Heart left ventricle (tissue), 16 donors: ENCODE results near the gene THAP2. TPM values are rescaled to one million over a fixed set of nuclear protein-coding genes. Genes with fewer than 3 reads are reported as not detected.

Experiments
- ATAC-seq, 4 donors: fragments of 200-7000 bp; cut with Tn5 transposase; one replicate each; pipeline ENCODE4 v1.9.1; 2020 to 2022; ENCODE audit warnings: moderate library complexity in 4 of 4, mild to moderate bottlenecking in 3 of 4, moderate number of reproducible peaks in 1 of 4
- DNase-seq, 5 donors: peaks; one replicate each; pipeline ENCODE4 v3.0.0-alpha.2; 2020
- H3K27ac ChIP-seq, 12 donors: fragments of 200-600 bp; sonication (generic) in 4 of 12; one replicate each; pipeline versions ENCODE4 v1.5.0 to v1.8.0; 2016 to 2022; ENCODE audit warnings: mild to moderate bottlenecking in 2 of 12
- H3K27me3 ChIP-seq, 9 donors: fragments of 200-600 bp; sonication (generic) in 2 of 9; one replicate each; pipeline versions ENCODE4 v1.5.1 to v1.8.0; 2016 to 2022; ENCODE audit warnings: mild to moderate bottlenecking in 3 of 9
- H3K36me3 ChIP-seq, 9 donors: fragments of 200-600 bp; sonication (generic) in 2 of 9; one replicate each; pipeline versions ENCODE4 v1.5.0 to v1.8.0; 2018 to 2022; ENCODE audit warnings: mild to moderate bottlenecking in 2 of 9
- H3K4me1 ChIP-seq, 12 donors: fragments of 200-600 bp; sonication (generic) in 4 of 12; one replicate each; pipeline versions ENCODE4 v1.5.0 to v1.8.0; 2016 to 2022; ENCODE audit warnings: mild to moderate bottlenecking in 3 of 12
- H3K4me3 ChIP-seq, 12 donors: fragments of 200-600 bp; sonication (generic) in 4 of 12; one replicate each; pipeline versions ENCODE4 v1.5.0 to v1.8.0; 2017 to 2022; ENCODE audit warnings: mild to moderate bottlenecking in 9 of 12, moderate library complexity in 4 of 12
- H3K9me3 ChIP-seq, 12 donors: fragments of 200-600 bp; sonication (generic) in 4 of 12; one replicate each; pipeline versions ENCODE4 v1.5.0 to v1.8.0; 2016 to 2022; ENCODE audit warnings: mild to moderate bottlenecking in 1 of 12
- POLR2A ChIP-seq, 2 donors: fragments of 450-650 bp; IDR thresholded peaks; one replicate each; pipeline ENCODE4 v1.6.1; 2017; ENCODE audit warnings: antibody characterized with exemption in 2 of 2, mild to moderate bottlenecking in 2 of 2, moderate library complexity in 2 of 2
- WGBS, 4 donors: extraction: QIAGEN DNeasy Blood & Tissue Kit in 2 of 4; methylation state at CpG; one replicate each; pipeline versions ENCODE4 v1.1.5 to v1.1.7; 2013 to 2018; 5-methylcytosine and 5-hydroxymethylcytosine counted together
- intact Hi-C, 10 donors: fragments of 100-400 bp; cut with DNase I; formaldehyde crosslinking; loops; one replicate each; pipeline versions ENCODE4 v1.11.1 to v1.14.2; 2022
- polyA plus RNA-seq, 2 donors: library from polyadenylated mRNA; stranded (reverse); fragments of 200-250 nt; gene quantifications; one replicate each; pipeline ENCODE4 v1.2.3, GENCODE V29; 2013
- total RNA-seq, 9 donors: library from RNA; depleted of rRNA in 2 of 9; stranded (reverse); fragments of >200 nt in 2 of 9; fragmentation: NEBNext Ultra II Directional in 3 of 9; extraction: Animal tissue kit (Norgen Biotek cat#: 25700) in 3 of 9; gene quantifications; one replicate each; pipeline versions ENCODE4 v1.1.0 to v1.2.4, GENCODE V29; 2016 to 2023
- TF ChIP-seq, protein P1 (sequence below), 12 donors: fragments of 200-600 bp; sonication (generic) in 4 of 12; IDR thresholded peaks; one replicate each; pipeline versions ENCODE4 v1.5.0 to v1.8.0; 2018 to 2022; ENCODE audit warnings: antibody characterized with exemption in 12 of 12, mild to moderate bottlenecking in 5 of 12
- donor health status: ischemic (EF 13 %, LVEDD 7.1; RV severe dilation, severe dysfunction).
- donor health status: healthy with polysubstance abuse.
- donor health status: DM: no; HTN: yes; CAD: no.
- donor health status: DM: no; HTN: no; CAD: no.
- donor health status: ischemic (EF 25% LVEDD 6.9; RV normal size, moderate dysfunction).
- donor health status: ischemic (EF 25% LVEDD 5.7; RV mildly dilated, moderate dysfunction).
- donor health status: healthy.
- donor health status: DM: yes; HTN: yes; CAD: no.
- donor health status: ischemic (EF 35%, LVEDD 5.7; RV mildly dilated, moderate dysfunction).
- donor health status: nonischemic (EF 11% LVEDD 7.7; RV severe dilation, severe dysfunction).
- donor health status: DM: yes; HTN: yes; CAD: no.
- donor health status: PGD.
- donor health status: ischemic (EF 29% LVEDD 5.4; RV normal size, mild dysfunction).
- donor health status: nonischemic (EF 23%, LVEDD 6.1; RV moderate dilation, normal function).

The THAP2 gene
- total and polyA plus RNA-seq, 11 donors = 2.2 to 13.1 (median 4.5) TPM

DNA sequence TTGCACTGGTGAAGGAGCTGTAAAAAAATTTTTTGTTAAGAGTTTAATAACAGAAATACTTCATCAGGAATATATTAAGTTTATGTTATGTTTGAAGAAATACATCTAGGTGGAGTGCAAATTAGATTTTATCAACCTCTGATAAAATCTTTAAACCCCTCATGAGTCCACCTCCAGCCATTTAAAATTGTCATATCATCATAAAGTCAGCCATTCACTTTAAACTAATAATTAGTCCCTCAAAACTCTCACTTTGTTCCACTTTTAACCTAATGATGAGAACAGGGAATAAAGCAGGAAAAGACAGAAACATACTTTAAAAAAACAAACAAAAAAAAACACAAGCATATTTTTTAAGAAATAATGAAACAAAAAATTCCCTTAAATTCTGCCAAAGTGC, 25.6 kb upstream of the THAP2 start:
- no peak for DNase-seq
- TF ChIP-seq, protein P1, sequence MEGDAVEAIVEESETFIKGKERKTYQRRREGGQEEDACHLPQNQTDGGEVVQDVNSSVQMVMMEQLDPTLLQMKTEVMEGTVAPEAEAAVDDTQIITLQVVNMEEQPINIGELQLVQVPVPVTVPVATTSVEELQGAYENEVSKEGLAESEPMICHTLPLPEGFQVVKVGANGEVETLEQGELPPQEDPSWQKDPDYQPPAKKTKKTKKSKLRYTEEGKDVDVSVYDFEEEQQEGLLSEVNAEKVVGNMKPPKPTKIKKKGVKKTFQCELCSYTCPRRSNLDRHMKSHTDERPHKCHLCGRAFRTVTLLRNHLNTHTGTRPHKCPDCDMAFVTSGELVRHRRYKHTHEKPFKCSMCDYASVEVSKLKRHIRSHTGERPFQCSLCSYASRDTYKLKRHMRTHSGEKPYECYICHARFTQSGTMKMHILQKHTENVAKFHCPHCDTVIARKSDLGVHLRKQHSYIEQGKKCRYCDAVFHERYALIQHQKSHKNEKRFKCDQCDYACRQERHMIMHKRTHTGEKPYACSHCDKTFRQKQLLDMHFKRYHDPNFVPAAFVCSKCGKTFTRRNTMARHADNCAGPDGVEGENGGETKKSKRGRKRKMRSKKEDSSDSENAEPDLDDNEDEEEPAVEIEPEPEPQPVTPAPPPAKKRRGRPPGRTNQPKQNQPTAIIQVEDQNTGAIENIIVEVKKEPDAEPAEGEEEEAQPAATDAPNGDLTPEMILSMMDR (IDR thresholded peaks at IDR 0.05) = no peak
- TF ChIP-seq POLR2A (IDR thresholded peaks at IDR 0.05) = no peak
- intact Hi-C loops = loop anchor here in 7 of 10 donors (5.0 to 10.0 kb wide), 4 partner anchors 106 to 226 kb away; no protein-coding TSS in a partner anchor
- Histone ChIP-seq H3K4me3 (no peak overlapping the region), H3K4me1 (peaks cover 0 to 5% (median 0%) of the 10 kb centered on the region in 12 donors), H3K9me3 (no peaks in the 10 kb centered on the region), H3K27me3 (no peaks in the 10 kb centered on the region), H3K36me3 (peaks cover 0 to 100% (median 97%) of the 10 kb centered on the region in 9 donors), H3K27ac (no peak overlapping the region)
- ATAC-seq = no peak

DNA sequence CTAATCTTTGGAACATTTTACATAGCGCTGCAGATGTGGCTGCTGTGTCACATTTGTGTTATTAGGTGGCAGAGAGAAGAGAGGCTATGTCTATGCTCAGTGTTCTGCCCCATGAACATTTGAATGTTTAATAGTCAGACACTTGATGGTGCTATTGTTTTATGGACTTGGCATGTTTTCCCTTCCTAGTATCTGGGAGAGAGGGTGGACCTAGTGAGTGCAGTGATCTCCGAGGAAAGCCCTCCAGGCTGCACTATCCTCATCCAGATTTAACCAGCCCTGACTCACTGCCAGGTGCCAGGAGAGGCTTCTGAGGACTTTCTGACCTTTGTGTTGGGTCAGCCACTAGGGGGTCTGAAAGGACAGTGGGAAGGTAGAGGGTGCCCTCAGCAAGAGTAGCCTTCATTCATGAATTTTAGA, 24.8 kb upstream of the THAP2 start:
- DNase-seq = peak in 2 of 5 donors; percentile 12 to 29
- Histone ChIP-seq H3K27ac (no peak overlapping the region), H3K4me1 (peaks cover 0 to 5% (median 0%) of the 10 kb centered on the region in 12 donors), H3K9me3 (no peaks in the 10 kb centered on the region), H3K27me3 (no peaks in the 10 kb centered on the region), H3K36me3 (peaks cover 0 to 100% (median 97%) of the 10 kb centered on the region in 9 donors), H3K4me3 (no peak overlapping the region)
- WGBS, 4 donors = 60 to 69% (median 62%) methylated on average over 2 of the region's 2 CpGs
- intact Hi-C loops = loop anchor here in 7 of 10 donors (5.0 to 10.0 kb wide), 4 partner anchors 105 to 227 kb away; no protein-coding TSS in a partner anchor
- TF ChIP-seq POLR2A (IDR thresholded peaks at IDR 0.05) = no peak
- TF ChIP-seq, protein P1 (IDR thresholded peaks at IDR 0.05) = peak in 3 of 12 donors; percentile 13 to 22 (median 19)
- peak; percentile 47 to 84 (median 56) for ATAC-seq

DNA sequence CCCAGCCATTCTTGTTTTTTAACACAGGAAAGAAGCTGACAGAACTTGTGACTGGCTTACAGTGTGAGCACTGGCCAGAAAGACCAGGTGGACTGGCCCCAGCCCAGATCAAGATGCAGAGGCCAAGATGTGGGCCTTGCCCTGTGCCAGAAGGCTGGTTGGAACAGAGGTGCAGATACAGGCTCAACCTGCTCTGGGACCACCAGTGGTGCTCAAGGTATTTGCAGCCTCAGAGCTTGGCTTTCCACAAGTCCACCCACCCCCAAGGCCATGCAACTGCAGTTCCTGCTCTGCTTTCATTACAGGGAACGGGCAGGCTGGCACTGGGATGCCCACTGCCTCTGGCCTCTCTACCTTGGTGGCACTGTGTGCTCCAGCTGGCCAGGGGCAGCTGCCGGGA, 23.8 kb upstream of the THAP2 start:
- no peak for ATAC-seq

DNA sequence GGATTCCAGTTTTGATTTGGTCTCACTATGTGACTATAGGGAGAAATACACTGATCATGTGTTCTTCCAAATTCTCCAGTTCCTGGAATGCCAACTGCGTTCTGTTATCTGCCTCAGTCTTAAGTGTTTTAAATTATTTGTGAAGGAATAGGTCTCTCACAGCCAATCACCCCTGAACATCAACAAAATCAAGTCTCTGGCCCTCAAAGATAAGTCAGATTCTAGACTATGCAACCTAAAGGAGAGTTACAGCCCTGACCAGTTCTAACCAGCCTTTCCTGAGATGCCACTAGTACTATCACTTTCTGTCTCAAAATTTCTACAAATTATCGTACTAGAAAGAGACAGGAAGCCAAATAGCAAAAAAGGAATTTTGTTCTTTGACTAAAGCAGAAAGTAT, 22.7 kb upstream of the THAP2 start:
- Histone ChIP-seq H3K36me3 (peaks cover 0 to 100% (median 97%) of the 10 kb centered on the region in 9 donors), H3K4me1 (peaks cover 0 to 19% (median 4%) of the 10 kb centered on the region in 12 donors), H3K4me3 (no peak overlapping the region), H3K27me3 (no peaks in the 10 kb centered on the region), H3K9me3 (no peaks in the 10 kb centered on the region), H3K27ac (no peak overlapping the region)
- WGBS, 4 donors = 63 to 68% (median 67%) methylated on average over 2 of the region's 2 CpGs
- no peak for ATAC-seq
- DNase-seq = no peak
- TF ChIP-seq, protein P1 (IDR thresholded peaks at IDR 0.05) = no peak
- no peak for TF ChIP-seq POLR2A (IDR thresholded peaks at IDR 0.05)
- intact Hi-C loops = no loop called here

More for the DNA sequence above, 23.8 kb upstream of the THAP2 start:
- H3K36me3 ChIP-seq = peaks cover 0 to 100% (median 97%) of the 10 kb centered on the region in 9 donors
- H3K27me3 ChIP-seq = no peaks in the 10 kb centered on the region
- no peak for DNase-seq
- intact Hi-C loops = no loop called here
- 90 to 97% (median 96%) methylated on average over 2 of the region's 2 CpGs for WGBS, 4 donors
- no peak overlapping the region for H3K27ac ChIP-seq
- H3K9me3 ChIP-seq = no peaks in the 10 kb centered on the region
- H3K4me1 ChIP-seq = peaks cover 0 to 8% (median 1%) of the 10 kb centered on the region in 12 donors
- TF ChIP-seq, protein P1 (IDR thresholded peaks at IDR 0.05) = no peak
- no peak for TF ChIP-seq POLR2A (IDR thresholded peaks at IDR 0.05)
- H3K4me3 ChIP-seq = no peak overlapping the region
